NCI-H446 (cell line): Measurements from ENCODE around the gene NUDT4.
A peak's percentile ranks its signal among the peaks of the same experiment; 100 is the strongest.
"Not testable (repeated sequence)": the region's sequence is repeated elsewhere in the genome, so short reads cannot be mapped to it uniquely, and the experiment has no call there.

Experiments used
- DNase-seq, 2 experiments: peaks; one replicate each; lab custom pipeline; 2025; lab: John Stamatoyannopoulos, UW

The NUDT4 gene

DNA sequence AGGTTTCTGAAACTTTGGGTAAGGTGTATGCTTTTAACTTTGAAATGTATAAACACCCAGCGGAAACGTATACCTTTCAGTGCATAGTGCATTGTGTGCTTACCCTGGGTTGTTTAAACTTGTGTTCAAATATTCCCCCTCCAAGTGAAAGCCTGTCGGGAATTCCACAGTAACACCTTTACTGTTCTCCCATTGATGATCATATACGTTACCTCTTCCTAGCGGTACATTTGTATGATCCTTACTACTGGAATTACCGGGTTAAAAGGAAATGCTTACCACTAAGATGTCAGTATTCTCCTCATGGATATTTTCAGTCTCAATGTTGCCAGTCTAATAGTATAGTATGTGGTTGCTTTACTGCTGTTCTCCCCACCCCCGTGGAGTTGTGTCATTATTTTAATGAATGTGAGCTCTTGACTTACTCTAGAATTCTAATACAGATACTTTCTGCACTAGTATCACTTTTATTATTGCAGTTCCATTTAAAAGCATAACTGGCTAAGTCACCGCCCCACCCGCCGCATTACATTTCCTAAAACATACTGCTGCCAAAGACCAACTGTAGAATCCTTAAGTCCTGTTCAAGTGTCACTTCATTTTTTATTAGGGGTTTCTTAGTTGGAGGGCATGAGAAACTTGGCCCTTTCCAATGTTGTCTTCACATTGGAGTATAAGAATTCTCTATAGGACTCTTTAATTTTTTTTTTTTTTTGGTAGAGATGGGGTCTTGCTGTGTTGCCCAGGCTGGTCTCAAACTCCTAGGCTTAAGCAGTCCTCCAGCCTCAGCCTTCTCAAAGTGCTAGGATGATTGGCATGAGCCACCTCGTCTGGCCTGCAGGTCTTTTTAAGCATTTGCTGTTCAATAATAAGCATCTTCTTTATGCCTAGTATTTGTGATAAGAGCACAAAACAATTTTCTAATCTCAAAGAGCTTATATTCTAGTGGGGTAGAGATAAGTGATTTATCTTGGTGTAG is 24.9 kb downstream of the NUDT4 start:
- DNase-seq, result no peak

DNA sequence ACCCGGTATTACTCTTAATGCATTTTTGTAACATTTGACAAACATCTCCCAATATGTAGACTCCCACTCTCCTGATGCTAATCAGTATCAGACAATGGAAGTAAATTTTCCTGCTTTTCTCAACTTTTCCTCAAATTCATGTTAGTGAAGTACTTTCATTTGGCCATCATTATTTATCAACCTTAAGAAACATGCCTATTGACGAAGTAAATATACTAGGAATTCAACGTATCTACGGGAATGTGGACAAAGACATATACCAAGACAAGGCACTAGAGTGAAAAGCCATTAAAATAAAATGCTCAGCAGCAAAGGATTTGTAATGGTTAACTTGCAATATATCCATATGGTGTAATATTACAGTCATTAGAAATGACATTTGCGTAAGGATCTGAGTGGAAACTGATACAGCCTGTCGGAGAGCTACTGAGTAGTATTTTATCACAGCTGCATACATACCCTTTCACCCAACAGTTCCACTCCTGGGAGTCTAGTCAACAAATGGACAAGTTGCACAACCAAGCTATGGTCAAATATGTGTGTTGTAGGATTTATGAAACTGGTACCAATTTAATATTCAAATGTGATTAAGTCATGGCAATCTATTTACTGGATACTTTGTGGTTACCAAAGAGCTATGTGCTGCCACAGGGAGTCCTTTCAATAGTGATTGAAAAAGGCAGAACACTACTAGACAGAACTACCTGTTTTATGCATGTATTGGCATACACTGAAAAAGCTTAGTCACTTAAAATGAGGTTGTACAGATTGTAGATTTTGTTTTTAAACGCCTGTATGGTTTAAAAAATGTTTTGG is 26.5 kb downstream of the NUDT4 start:
- no peak for DNase-seq

DNA sequence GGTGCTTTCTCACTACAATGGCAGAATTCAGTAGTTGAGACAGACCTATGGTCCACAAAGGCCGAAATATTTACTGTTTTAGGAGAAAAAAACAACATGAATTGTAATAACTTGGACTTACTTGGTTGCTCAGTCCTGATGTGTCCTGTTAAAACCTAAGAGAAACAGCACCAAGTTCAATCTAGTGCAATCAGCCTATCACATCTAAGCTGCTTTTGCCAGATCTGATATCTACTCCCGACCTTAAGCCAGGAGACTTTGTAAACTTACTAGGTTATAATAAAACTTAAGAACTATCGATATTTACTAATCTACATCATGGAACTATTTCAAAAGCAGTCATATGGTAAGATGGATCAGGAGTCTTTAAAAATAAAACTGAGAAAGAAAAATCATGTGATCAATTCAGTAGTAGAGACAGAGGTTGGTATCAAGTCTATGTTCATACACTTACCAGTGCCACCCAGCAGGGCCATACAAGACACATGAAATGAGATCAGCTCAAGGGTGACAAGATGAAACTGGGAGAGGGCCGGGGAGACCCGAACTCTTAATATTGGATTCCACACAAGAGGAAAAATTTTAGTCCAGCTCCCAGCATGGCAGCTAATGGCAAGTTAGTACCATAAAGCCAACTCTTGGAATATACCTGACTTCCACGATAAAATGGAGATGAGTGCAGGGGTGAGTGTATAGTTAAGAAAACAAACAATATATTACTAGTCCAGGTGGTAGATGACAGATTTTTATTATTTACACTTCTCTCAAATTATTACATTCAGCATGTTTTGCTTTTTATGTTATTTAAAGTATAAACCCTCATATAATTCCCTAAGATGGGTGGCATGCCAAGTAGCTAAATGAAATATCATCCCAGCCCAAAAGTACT is 27.5 kb downstream of the NUDT4 start:
- DNase-seq, result no peak

DNA sequence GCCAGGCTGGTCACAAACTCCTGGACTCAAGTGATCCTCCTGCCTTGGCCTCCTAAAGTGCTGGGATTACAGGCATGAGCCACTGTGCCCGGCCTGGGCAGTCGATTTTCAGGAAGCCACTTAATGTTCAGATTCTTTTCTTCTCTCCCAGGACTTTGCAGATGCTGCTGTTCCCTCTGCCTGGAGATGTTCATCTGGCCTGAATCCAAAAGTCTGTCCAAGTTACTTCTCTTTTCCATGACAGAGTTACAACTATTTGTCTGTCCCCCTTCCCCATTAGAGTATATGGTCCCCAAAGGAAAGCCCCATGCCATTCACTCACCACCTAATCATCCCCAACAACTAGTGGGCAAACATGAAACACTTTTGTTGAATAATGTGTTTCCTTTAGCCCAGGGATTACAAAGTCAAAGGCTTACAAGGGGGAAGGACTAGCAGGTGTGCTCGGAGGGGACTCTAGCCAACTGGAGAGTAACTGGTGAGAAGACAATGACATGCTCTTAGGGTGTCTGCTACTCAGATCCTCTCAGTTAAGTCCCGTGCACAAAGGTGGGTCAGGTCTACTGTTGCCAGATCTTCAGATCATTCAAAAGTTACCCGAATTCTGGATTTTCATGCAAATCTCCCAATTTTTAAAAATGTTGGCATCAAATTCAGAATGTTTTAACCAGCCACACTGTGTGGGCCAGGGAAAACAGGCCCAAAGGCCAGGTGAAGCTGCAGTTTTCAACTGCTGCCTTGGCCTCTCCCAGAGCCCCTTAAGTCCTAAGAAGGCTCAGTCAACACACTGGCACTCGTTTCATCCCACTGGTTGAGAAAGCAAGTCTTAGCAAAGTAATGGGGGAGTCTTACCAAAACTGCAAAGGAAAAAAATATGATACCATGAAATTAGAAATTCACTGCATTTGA is 29.6 kb downstream of the NUDT4 start:
- DNase-seq, result no peak

DNA sequence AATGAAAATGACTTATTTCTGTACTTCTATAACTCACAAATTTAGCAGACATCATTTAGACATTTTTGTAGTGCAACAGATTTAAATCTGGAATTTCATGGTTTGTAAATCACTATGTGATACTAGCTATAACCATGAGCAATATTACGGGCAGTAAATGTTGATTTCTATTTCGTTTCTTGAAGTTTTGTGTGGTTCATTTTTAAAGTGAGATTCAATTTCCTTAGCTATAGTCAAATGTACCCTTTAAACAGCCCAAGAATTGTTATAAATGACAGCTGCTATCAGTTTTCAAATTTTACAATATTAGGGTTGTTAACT is 30.2 kb downstream of the NUDT4 start:
- no peak for DNase-seq

DNA sequence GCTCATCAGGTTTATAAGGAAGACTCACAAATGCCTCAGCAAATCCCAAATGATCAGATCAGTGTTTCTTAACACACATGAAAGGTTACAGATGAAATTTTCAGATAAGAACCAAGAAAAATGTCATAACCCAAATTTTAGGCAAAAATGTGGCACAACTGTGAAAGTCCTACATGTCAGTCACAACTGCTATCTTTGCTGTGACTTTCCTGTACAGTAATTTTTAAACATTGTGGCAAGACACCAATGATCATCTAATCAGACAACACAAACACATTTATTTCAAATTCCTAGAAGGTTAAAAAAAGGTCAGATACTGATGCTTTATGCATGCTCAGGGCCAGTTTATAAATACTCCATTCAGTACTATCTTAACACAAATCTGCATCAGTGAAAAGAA is 31.1 kb downstream of the NUDT4 start:
- no peak for DNase-seq

DNA sequence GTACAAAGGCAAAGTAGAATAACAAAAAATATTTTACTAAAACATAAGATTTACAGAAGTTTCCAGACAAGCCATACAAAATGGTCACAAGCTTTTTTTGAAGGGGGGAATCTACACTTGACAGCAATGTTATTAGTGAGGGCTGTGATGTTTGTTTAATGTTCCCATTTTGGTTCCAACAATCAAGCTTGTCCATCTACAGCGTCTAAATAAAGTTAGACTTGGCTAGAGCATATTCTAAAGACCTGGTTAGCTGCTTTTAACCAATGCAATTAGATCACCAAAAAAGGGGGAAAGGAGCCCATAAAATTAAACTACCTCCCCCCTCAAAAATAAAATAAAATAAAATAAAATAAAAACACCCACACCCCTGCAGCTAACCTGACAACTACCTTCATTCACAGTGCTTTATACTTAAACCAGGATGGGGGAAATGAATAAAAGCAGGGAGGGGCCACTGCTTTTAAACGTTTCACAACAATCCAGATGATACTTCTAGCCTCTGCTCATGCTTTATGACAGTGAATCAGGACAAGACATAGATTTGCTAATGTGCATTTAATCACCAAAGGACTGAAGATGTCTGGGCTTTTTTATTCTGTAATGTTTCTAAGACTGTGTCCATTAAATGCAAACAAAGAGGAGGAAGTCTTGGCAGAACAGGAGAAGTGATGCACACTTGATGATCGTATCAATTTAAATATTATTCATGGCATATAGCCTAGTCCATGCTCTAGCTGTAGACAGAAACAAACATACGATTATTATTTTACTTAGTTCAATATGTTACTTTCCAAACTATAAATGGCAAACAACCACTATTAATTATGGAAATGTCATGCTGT is 31.8 kb downstream of the NUDT4 start:
- DNase-seq, result not testable (repeated sequence)

DNA sequence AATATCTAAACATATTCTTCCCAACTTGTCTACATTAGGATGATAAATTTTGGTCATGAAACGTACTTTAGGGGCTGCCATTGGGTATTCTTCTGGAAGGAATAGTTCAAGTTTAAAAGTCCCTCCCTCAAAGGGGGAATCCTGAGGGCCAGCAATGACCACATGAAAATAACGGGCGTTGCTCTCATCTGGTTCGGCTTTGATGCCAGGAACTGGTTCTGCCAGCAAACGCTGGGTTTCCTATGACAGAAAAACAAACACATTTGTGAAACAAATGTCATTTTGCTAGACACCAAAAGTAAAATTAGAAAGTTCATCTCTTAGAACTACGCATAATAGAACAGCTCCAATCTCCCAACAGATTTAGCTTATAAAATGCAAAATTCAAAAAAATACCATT is 33.3 kb downstream of the NUDT4 start:
- not testable (repeated sequence) for DNase-seq

DNA sequence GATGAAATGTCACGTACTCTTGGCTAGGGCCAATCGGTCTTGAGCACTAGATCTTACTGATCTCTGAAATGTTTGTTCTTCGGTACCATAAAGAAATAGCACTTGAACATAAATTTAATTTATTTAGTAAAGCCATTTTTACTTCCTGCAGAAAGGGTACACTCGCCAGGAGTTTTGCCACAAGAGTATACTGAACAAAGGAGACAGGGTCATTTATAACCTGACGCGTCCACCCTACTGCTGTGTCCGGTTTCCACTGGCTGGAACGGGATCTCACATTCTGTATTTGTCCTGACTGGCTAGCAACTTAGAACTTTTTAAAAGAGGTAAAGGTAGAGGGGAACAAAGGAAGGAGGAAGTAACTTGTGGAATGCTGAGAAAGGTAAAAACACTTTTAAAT is 34.7 kb downstream of the NUDT4 start:
- DNase-seq, result not testable (repeated sequence)

DNA sequence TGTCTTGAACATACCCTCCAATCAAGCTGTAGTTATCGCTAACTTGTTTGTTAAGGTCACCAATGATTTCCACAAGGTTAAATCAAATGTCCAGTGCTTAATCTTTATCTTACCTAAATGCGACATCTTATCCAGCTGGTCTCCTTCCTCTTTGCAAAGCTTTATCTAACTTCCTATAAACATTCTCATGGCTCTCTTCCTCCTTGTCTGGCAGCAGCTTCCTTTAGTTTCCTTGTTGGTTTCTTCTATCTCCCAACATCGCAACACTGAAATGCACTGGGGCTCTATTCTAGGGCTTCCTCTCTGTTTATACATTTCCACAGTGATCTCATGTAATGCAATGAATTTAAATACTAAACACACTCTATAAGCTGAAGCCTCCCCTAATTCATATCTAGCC is 35.3 kb downstream of the NUDT4 start:
- DNase-seq, result no peak

DNA sequence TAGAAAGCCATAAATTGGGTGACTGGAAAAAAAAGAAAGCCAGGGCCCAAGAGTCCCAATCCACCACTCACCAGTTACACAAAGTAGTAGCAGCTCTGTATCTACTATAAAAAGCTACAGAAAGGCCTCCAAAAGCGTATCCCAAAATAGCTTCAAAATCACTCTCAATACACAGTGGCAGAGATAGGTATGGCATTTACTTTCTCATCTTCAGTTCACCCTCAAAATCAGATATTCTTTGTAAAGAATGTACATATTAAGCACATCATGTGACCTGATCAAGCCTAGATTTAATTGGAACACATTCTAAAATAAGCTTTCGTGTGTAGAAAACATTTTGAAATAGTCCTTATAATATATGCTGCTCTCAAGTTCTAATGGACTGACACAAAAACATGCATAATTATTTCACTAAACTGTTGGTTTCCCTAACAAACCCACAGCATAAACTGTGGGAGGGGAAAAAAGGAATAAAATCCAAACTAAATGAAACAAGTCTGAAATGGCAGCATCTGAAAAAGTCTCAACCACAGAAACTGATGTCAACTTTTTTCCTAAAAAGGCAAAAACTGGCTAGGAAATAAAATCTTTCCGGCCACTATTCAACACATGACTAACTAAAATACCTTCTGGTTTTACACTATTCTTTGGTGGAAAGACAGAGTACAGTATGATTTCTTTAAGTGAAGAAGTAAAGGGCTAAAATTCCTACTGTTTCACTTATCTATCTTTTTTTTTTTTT is 38.2 kb downstream of the NUDT4 start:
- DNase-seq, result no peak

DNA sequence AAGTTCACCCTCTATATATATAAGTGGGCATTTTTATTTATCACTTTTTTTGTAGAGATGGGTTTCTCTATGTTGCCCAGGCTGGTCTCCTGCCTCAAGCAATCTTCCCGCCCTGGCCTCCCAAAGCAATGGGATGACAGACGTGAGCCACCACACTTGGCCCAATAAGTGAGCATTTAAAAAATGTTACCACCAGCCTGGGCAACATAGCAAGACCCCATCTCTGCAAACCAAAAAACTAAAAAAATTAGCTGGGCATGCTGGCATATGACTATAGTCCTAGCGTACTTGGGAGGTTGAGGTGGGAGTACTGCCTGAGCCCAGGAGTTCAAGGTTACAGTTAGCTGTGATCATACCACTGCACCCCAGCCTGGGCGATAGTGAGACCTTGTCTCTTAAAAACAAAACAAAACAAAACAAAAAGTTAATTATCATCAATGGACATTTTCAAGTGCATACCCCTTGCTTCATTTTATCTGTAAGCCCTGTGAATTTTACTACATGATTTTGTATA is 40.3 kb downstream of the NUDT4 start:
- DNase-seq, result no peak

DNA sequence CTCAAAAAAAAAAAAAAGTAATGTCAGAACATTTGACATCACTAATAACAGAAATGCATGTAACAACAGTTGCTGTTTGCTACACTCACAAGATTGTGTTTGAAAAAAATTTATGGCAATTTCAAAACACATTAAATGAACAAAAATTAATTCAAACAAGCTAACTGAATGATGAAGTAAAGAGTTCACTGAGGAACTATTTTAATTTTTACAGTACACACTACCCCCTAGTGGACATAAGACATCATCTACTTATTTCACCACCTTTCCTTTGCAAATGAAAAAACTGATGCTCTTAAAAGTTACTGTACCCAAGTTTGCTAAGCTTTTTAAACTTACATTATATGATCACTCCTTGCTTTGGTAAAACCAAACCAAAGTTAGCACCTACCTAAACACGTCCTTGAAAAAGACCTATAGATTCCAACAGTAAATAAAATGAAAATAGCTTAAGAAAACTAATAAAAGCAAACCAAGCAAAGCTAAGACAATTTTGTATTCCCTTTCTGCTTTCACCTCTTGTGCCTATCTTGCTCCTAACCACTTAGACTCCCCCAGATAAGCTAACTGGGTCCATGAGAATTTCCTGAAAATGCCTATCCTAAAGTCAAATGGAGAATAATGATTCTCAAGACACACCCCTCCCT is 41.8 kb downstream of the NUDT4 start:
- peak; percentile 48 to 68 for DNase-seq

DNA sequence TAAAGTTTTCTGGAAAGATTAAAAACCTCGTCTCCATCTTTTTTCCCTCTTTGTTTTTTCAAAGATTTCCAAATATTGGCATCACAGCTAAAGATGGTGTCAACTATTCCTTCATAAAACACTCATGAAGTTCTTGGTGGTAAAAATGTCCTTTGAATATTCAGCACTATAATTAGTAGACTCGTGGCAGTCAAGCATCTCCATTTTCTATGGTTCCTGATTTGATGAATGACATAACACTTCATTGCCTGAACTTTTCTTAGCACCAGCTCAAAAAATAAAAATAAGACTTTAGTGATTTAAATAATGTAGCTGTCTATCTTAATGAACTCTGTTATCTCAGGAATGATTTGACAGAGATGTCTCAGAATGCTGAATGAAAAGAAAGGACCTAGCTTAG is 44.3 kb downstream of the NUDT4 start:
- DNase-seq, result no peak

DNA sequence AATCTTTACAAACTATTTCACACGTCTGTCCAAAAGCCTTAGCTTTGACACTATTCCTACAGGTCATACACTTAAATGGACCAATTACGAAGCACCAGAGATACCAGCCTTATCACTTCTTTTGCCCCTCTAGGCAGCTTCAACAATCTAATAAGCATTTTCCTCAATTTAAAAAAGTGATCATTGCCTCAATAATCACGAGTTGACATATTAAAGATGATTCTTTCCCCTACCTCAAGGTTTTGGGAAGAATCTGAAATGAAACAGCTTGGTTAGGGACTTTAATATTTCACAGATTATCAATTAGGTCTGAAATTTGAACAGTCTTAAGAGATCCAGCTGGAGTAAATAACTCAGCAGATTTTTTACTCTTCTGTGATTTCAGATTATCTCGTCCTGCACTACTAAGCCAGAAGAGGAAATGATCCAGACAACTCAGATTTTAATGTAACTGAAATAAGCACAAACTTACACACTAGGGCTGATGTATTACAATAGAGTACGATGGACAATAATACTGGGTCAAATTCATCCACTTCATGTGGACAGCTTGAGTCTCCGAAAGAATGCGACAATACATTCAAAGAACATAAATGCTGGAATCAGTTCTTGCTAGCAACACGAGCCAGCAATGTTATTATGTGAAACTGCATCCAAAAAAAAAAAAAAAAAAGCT is 48.1 kb downstream of the NUDT4 start:
- no peak for DNase-seq

DNA sequence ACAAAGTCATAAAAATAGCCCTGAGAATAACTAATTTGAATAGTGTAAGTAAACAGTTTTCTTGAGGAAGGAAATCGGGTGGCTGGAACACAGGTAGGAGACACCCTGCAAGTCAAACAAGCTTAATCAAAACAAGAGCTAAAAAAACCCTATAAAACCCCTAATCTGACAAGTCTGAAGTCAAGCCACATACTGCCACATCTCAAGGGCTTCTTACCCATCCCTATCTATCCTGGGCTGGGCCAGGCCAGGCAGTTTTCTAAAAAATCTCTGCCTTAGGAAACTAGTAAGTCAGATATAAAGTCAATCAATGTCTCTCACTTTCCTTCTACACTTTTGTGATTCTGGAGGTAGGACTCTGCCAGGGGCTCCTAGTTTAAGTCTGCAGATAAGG is 48.7 kb downstream of the NUDT4 start:
- no peak for DNase-seq

DNA sequence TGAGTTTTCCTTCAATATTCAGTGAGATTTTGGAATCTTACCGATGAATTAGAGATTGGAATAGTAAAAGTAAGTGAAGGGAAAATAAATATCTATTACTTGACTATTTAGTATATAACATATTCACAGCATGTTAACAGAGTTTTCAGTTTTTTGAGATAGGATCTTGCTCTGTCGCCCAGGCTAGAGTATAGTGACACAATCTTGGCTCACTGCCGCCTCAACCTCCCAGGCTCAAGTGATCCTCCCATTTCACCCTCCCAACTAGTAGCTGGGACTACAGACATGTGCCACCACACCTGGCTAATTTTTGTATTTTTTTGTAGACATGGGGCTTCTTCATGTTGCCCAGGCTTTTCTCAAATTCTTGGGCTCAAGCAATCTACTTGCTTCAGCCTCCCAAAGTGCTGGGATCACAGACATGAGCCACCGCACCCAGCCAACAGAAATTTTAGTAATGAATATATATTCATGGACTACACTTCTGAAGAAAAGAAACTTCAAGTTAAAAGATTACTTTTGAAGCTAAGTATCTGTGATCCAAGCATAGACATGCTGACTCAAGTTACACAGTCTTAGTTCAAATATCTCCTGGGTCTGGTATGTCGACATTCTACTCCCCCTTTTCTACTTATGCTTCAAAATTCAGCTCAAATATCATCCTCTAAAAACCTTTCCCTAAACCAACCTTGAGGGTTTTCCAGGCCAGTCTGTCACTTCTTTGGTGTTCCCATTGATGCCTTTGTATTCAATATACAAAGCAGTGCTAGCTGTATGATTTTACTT is 50.2 kb downstream of the NUDT4 start:
- no peak for DNase-seq
